Colonic mucosa (tissue), 4 donors: ENCODE results near the gene URM1. TPM values are rescaled to one million over a fixed set of nuclear protein-coding genes. Genes with fewer than 3 reads are reported as not detected.
"Not testable (repeated sequence)": the region's sequence is repeated elsewhere in the genome, so short reads cannot be mapped to it uniquely, and the experiment has no call there.

ENCODE experiments used
- DNase-seq: peaks from one replicate; pipeline ENCODE4 v3.0.0-alpha.2; 2020
- H3K27ac ChIP-seq: fragments of 200-600 bp; one replicate; pipeline ENCODE4 v1.8.0; 2021
- H3K27me3 ChIP-seq: fragments of 200-600 bp; one replicate; pipeline ENCODE4 v1.8.0; 2021
- H3K36me3 ChIP-seq: fragments of 200-600 bp; one replicate; pipeline ENCODE4 v1.8.0; 2021
- H3K4me1 ChIP-seq: fragments of 200-600 bp; one replicate; pipeline ENCODE4 v1.8.0; 2021; ENCODE audit warnings: mild to moderate bottlenecking
- H3K4me3 ChIP-seq: fragments of 200-600 bp; one replicate; pipeline ENCODE4 v1.8.0; 2021
- H3K9ac ChIP-seq, 2 donors: one replicate each; pipeline ENCODE4 v1.7.0; 2013; ENCODE audit warnings: control low read depth in 2 of 2, low read depth in 2 of 2, low read length in 2 of 2
- H3K9me3 ChIP-seq: fragments of 200-600 bp; one replicate; pipeline ENCODE4 v1.8.0; 2021
- CTCF ChIP-seq: fragments of 200-600 bp; IDR thresholded peaks from one replicate; pipeline ENCODE4 v1.8.0; 2022; ENCODE audit warnings: antibody characterized with exemption, mild to moderate bottlenecking
- intact Hi-C: fragments of 100-400 bp; cut with DNase I; formaldehyde crosslinking; loops from one replicate; pipeline ENCODE4 v1.14.1; 2022
- total RNA-seq, 2 donors: library from RNA; stranded (reverse); fragmentation: NEBNext Ultra II Directional in 1 of 2; extraction: Animal tissue kit (Norgen Biotek cat#: 25700) in 1 of 2; gene quantifications; one replicate each; pipeline ENCODE4 v1.2.1, GENCODE V29; 2021
- donor health status: healthy.
- donor health status: DM: no; HTN: no; CAD: no.
- donor health status: DM: no; HTN: no; CAD: no.

The URM1 gene
- total RNA-seq, 2 donors from 2014 or later: 55.2 to 77.3 TPM

- peaks cover 8% of the 10 kb centered on the region for H3K4me1 ChIP-seq
These were observed 49.0 kb downstream of the URM1 start for GRCh38 chr9:128420060-128420650.

GRCh38 chr9:128420651-128421481 lies 49.7 kb downstream of the URM1 start, which contains the start of gene CERCAM:
Gene CERCAM (plus strand): TSS chr9:128420857. CDS start chr9:128420878, 21 bp downstream.
- Histone ChIP-seq H3K27ac (peak within 1 kb of the TSS; percentile 49), H3K4me1 (peaks cover 8% of the 10 kb centered on the region), H3K4me3 (peak within 1 kb of the TSS; percentile 76), H3K36me3 (no peaks in the 10 kb centered on the region), H3K27me3 (peaks cover 22% of the 10 kb centered on the region), H3K9ac (peak within 1 kb of the TSS; percentile 58 to 73), H3K9me3 (no peaks in the 10 kb centered on the region)
- intact Hi-C loops: no loop called here
- DNase-seq: peak; percentile 46
- TF ChIP-seq CTCF: no peak

More at GRCh38 chr9:128420060-128420650, 49.0 kb downstream of the URM1 start:
- H3K9ac ChIP-seq: peak overlapping the region in 1 of 2 donors; percentile 73
- H3K27ac ChIP-seq: peak overlapping the region; percentile 49
- DNase-seq: peak; percentile 61
- H3K36me3 ChIP-seq: no peaks in the 10 kb centered on the region
- H3K9me3 ChIP-seq: no peaks in the 10 kb centered on the region
- H3K4me3 ChIP-seq: peak overlapping the region; percentile 76
- intact Hi-C loops: no loop called here
- peaks cover 22% of the 10 kb centered on the region for H3K27me3 ChIP-seq
- TF ChIP-seq CTCF: peak; percentile 67

GRCh38 chr9:128421482-128421996 lies 50.4 kb downstream of the URM1 start:
- H3K4me3 ChIP-seq: peak overlapping the region; percentile 76
- peaks cover 8% of the 10 kb centered on the region for H3K4me1 ChIP-seq
- intact Hi-C loops: no loop called here
- H3K9ac ChIP-seq: peak overlapping the region; percentile 58 to 73
- no peaks in the 10 kb centered on the region for H3K36me3 ChIP-seq
- peaks cover 18% of the 10 kb centered on the region for H3K27me3 ChIP-seq
- peak overlapping the region; percentile 49 for H3K27ac ChIP-seq
- TF ChIP-seq CTCF: no peak
- H3K9me3 ChIP-seq: no peaks in the 10 kb centered on the region
- DNase-seq: no peak

- H3K36me3 ChIP-seq, intact Hi-C loops, H3K4me1 ChIP-seq, H3K9ac ChIP-seq, H3K27ac ChIP-seq, H3K4me3 ChIP-seq, H3K9me3 ChIP-seq, DNase-seq: not testable (repeated sequence)
- peaks cover 17% of the 10 kb centered on the region for H3K27me3 ChIP-seq
These were observed 51.0 kb downstream of the URM1 start for GRCh38 chr9:128422022-128422782.

- H3K4me1 ChIP-seq: peaks cover 8% of the 10 kb centered on the region
- intact Hi-C loops: no loop called here
- H3K36me3 ChIP-seq: no peaks in the 10 kb centered on the region
- H3K4me3 ChIP-seq: no peak overlapping the region
- H3K27ac ChIP-seq: no peak overlapping the region
- no peak for DNase-seq
- no peaks in the 10 kb centered on the region for H3K9me3 ChIP-seq
- TF ChIP-seq CTCF: no peak
- H3K27me3 ChIP-seq: peaks cover 17% of the 10 kb centered on the region
- H3K9ac ChIP-seq: no peak overlapping the region
These were observed 51.6 kb downstream of the URM1 start for GRCh38 chr9:128422783-128423150.

- H3K4me1 ChIP-seq, H3K36me3 ChIP-seq, H3K9me3 ChIP-seq, H3K27ac ChIP-seq, intact Hi-C loops, DNase-seq, H3K4me3 ChIP-seq, H3K9ac ChIP-seq: not testable (repeated sequence)
- H3K27me3 ChIP-seq: peaks cover 17% of the 10 kb centered on the region
These were observed 52.2 kb downstream of the URM1 start for GRCh38 chr9:128423356-128423755.
